Embryonic facial prominence (tissue), 1 donor: ENCODE measurements around the gene TOLLIP.
A peak's percentile ranks its signal among the peaks of the same experiment; 100 is the strongest.
"Not testable (repeated sequence)": the region's sequence is repeated elsewhere in the genome, so short reads cannot be mapped to it uniquely, and the experiment has no call there.

Source experiments
- DNase-seq: peaks from one replicate; pipeline ENCODE4 v3.0.0-alpha.2; 2016; ENCODE audit errors: extremely low spot score

The TOLLIP gene

DNA sequence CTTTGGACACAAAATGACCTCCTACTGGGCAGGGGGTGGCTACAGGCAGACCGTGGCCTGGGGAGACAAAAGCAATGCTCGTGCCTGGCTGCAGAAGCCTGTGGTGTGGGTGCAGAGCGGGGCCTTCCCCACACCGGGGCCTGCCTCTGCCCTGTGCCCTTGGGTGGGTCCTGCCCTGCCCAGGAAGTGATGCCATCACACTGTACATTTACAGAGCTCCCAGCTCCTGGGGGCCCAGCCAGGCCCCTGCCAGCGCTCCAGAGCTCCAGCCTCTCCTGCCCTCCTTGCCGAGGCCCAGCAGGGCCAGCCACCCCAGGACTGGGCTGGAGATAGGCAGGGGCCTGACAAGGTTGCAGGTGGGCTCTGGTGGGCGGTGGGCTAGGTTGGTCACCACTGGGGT lies 46.4 kb downstream of the TOLLIP start:
- no peak for DNase-seq

DNA sequence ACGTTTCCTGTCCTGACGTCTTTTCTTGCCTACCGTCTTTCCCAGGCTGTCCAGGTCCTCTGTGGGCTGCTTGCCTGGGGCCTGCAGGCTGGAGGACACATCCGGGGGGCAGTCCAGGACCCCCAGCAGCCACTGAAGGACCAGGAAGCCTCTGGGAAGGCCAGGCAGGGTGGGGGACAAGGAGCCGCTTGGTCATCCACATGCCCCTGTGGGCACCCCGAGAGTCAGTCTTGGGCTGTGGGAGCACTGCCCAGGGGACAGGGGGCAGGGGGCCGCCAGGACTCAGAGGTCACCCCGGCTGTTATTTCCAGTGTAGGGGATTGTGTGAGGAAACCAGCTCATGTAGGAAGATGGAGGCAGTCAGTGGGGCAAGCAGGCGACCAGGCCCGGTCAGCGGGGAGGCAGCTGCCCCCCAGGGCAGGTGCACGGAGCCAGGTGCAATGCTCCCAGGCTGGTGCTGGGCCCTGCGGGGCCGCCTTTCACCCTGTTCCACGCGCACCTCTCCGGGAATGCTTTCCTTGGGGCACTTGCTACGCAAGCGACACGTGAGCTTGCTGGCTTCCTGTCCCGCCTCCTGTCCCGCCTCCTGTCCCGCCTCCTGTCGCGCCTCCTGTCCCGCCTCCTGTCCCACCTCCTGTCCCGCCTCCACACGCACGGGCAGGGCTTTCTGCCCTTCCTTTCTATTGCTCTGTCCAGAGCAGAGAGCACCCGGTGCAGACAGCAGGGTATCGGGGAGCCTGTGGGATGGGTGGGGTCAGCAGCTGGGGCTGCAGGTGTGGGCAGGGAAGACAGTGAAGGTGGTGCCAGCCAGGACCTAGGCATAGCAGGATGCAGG lies 47.0 kb downstream of the TOLLIP start:
- DNase-seq: peak; percentile 51

DNA sequence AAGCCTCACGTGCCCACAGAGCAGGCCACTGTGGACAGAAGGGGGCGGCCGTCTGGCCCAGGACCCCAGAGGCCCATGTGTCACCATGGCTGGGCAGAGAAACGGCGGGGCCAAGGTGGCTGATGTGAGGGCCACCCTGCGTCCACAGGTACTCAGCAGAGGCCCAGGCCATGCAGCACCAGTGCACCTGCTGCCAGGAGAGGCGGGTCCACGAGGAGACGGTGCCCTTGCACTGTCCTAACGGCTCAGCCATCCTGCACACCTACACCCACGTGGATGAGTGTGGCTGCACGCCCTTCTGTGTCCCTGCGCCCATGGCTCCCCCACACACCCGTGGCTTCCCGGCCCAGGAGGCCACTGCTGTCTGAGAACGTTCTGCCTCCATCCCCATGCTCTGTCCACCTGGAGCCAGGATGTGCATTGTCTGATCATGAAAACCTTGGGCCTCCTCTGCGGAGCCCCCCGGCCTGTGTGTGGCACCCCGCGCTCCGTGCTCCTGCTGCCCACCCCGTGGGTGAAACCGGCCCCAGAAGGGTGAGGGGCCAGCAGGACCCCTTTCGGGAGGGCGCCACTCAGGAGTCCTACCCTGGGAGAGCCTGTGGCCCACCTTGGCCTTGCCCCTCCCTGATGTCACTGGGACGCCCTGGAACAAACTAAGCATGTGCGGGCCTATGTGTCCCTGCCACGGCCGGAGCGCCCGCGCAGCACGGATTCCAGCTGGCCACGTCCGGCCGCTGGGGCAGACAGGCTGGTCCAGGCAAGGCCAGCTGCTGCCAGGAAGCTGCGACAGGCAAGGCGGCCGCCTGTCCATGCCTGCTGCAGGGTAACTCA lies 48.0 kb downstream of the TOLLIP start:
- no peak for DNase-seq

DNA sequence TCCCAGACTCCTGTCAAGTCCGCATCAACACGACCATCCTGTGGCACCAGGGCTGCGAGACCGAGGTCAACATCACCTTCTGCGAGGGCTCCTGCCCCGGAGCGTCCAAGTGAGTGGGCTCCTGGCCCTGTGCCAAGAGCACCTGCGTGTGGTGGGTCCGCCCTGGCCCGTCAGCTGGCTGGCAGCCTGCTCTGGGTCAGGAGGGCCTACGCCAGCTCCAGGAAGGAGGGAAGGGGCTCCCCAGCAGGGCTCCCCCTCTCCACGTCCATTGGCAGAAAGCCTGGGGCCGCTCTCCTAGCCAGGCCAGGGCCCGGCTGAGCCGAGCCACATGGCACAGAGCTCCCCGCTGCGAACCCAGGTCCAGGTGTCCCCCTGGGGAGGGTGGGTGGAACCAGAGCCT lies 48.8 kb downstream of the TOLLIP start:
- DNase-seq: no peak

DNA sequence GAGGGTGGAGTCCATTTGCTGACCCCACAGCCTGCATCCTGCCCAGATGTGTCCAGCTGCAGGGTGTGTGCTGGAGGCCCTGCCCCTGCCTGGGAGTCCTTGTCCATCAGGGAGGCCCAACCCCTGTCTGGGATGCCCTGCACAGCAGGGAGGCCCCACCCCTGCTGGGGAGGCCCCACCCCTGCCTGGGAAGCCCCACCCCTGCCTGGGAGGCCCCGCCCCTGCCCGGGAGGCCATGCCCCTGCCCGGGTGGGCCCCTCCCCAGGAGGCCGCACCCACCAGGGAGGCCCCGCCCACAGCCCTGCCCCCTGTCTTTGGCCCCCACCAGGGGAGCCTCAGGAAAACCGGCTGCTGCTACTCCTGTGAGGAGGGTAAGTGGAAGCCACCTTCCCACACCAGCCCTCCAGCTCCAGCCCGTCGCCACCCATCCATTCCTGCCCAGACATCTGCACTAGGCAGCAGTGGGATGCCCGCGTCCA lies 49.4 kb downstream of the TOLLIP start:
- DNase-seq: no peak

DNA sequence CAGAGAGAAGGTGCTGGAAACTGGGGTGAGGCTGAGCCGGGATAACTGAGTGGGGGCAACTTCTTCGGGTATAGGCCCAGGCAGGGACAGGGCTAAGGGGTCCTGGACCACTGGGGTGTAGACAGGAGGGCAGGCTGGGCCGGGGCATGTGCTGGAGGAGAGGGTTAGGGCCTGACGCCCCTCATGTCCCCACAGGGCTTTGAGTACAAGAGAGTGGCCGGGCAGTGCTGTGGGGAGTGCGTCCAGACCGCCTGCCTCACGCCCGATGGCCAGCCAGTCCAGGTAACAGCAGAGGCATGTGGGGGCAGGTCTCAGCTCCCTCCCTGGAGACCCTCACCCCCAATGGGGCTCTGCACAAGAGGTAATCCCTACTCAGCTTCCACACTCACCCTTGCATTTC lies 49.9 kb downstream of the TOLLIP start:
- DNase-seq: no peak

DNA sequence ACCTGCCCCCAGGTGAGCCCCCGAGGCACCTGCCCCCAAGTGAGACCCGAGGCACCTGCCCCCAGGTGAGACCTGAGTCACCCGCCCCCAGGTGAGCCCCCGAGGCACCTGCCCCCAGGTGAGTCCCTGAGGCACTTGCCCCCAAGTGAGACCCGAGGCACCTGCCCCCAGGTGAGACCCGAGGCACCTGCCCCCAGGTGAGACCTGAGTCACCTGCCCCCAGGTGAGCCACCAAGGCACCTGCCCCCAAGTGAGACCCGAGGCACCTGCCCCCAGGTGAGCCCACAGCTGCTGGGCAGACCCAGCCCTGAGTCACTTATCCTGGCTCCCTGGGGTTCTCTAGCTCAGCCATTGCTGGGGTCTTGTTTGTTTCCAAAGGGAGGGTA lies 50.4 kb downstream of the TOLLIP start:
- no peak for DNase-seq

DNA sequence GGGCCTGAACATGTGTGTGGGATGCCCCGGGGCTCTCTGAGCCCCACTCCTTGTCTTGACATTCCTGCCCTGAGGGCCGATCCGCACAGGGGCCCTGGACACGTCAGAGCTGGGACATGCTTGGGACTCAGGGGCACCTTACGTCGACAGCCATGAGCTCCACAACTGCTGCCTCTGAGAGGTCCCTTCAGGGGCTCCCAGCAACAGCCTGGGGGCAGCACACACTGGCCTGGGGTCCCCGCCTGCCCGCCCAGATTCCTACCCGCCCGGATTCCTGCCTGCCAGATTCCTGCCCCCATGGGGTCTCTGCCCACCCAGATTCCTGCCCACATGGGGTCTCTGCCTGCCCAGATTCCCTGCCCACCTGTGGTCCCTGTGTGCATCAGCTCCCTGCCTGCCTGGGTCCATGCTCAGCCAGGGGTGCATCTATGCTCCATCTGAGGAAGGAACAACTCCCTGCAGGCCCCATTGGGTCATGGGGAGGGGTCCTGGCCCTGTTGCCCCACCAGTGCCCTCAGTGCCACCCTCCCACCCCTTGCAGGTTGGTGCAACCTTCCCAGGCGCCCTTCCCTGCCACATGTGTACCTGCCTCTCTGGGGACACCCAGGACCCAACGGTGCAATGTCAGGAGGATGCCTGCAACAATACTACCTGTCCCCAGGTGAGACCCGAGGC lies 50.9 kb downstream of the TOLLIP start:
- DNase-seq: no peak

DNA sequence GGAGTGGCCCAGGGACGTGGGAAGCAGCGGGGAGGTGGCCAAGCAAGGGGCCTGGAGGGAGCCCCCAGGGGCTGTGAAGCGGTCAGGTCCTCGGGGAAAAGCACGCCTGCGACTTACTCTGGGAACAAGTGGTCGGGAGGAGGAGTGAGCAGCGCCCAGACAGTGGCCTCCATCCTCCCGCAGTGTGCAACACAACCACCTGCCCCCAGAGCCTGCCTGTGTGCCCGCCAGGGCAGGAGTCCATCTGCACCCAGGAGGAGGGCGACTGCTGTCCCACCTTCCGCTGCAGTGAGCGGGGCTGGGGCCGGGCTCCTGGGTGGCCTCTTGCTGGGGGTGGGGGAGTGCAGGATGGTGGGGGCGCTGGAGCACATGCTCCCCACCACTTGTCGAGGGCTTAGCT lies 51.5 kb downstream of the TOLLIP start:
- DNase-seq: no peak

DNA sequence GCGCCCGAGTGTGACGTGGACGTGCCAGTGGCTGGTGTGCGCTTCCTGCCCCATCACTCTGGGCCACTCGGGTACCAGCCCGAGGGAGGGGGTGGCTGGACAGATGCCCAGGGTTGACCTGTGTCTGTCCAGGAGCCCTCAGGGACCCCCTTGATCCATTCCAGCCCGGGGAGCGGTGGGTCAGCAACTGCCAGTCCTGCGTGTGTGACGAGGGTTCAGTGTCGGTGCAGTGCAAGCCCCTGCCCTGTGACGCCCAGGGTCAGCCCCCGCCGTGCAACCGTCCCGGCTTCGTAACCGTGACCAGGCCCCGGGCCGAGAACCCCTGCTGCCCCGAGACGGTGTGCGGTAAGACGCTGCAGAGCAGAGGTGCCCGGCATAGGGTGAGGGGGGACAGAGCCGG lies 52.1 kb downstream of the TOLLIP start:
- no peak for DNase-seq

DNA sequence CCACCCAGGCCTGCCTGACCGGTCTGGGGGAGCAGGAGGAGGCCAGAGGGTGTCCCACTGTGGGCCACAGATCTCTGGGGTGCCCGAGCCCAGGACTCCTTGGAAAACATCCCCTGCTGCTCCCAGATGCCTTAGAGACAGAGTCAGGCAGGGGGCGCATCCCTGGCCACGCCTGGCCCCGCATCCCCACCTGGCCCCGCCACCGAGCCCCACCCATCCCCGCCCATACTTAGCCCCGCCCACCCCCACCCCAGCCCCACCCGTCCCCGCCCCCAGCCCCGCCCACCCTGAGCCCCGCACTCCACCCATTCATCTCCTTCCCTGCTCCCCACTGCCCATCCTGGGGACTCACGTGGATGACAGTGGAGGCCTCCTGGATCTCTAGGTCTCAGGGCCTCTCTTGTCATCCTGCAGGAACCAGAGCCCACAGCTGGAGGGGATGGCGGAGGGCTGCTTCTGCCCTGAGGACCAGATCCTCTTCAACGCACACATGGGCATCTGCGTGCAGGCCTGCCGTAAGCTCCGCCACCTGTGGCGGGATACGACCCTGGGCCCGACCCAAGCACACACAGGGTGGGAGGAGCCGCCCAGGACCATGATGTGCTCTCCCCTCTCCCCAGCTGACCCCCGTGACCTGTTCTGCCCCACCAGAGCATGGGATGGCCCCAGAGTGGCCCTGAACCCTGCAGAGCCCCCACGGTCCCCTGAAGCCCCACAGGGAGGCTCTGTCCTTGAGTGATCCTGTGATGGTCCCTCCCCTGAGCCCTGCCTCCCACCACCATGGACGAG lies 53.0 kb downstream of the TOLLIP start:
- no peak for DNase-seq

DNA sequence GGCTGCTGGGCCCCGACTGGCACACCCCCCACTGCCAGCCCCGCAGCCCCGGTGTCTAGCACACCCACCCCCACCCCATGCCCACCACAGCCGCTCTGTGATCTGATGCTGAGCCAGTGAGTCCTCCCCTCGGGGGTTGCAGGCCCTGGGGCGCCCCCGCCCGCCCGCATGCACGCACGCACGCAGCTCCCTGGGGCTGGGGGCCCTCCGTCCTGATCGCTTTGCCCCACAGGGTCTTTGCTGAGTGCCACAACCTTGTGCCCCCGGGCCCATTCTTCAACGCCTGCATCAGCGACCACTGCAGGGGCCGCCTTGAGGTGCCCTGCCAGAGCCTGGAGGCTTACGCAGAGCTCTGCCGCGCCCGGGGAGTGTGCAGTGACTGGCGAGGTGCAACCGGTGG lies 54.3 kb downstream of the TOLLIP start:
- no peak for DNase-seq

DNA sequence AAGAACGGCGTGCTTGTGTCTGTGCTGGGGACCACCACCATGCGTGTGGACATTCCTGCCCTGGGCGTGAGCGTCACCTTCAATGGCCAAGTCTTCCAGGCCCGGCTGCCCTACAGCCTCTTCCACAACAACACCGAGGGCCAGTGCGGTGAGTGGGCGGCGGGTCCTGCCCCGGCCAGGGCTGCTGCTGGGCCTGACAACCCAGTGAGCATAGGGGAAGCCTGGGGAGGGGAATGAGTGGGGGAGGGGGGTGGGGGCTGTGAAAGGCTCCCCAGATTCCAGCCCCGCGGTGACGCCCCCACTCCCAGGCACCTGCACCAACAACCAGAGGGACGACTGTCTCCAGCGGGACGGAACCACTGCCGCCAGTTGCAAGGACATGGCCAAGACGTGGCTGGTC lies 54.7 kb downstream of the TOLLIP start:
- DNase-seq: no peak

DNA sequence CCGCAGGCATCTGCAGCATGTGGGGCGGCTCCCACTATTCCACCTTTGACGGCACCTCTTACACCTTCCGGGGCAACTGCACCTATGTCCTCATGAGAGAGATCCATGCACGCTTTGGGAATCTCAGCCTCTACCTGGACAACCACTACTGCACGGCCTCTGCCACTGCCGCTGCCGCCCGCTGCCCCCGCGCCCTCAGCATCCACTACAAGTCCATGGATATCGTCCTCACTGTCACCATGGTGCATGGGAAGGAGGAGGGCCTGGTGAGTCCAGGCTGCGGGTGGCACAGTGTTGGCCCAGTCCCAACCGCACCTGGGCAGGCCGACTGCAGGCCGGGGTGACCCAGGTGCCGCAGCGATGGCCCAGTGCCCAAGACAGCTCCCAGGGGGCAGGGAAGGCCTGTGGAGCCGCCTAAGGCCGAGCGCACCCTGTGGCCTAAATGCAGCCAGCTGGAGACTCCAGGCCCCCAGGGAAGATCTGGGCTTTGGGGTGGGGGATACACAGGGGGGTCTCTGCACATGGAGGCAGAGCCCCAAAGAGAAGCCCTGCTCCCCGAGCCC lies 55.3 kb downstream of the TOLLIP start:
- DNase-seq: no peak

DNA sequence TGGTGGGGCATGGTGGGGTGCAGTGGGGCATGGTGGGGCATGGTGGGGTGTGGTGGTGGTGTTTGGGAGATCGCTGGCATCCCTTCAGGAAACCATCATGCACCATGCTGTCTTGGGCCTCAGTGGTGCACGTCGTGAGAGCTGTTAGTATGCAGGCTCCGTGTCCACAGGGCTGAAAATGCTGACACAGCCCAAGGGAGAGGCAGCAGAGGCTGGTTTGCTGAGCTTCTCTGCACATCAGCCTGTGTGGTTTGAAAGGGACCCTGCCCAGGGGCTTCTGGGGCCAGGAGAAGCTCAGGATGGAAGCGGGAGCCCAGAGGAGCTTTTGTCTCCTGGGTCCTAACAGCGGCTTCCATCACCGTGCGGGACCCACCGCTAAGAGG lies 56.3 kb downstream of the TOLLIP start:
- no peak for DNase-seq

DNA sequence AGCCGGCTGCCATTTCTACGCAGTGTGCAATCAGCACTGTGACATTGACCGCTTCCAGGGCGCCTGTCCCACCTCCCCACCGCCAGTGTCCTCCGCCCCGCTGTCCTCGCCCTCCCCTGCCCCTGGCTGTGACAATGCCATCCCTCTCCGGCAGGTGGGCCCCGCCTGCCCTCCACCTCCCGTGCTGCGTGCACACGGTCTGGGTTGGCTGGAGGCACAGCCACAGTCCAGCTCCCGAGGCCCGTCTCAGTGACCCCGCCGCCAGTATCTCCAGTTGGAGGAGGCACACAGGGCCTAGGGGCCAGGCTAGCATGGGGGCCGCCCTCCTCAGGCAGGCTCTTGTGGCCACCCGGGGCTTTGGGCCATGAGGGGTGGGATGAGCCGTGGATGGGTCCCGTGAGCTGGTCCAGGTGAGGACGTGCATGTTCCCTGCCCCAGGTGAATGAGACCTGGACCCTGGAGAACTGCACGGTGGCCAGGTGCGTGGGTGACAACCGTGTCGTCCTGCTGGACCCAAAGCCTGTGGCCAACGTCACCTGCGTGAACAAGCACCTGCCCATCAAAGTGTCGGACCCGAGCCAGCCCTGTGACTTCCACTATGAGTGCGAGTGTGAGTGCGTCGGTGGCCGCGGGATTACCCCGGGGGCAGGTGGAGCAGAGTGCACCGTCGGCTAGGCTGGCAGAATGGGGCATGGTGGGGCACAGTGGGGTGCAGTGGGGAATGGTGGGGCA lies 56.9 kb downstream of the TOLLIP start:
- DNase-seq: no peak

DNA sequence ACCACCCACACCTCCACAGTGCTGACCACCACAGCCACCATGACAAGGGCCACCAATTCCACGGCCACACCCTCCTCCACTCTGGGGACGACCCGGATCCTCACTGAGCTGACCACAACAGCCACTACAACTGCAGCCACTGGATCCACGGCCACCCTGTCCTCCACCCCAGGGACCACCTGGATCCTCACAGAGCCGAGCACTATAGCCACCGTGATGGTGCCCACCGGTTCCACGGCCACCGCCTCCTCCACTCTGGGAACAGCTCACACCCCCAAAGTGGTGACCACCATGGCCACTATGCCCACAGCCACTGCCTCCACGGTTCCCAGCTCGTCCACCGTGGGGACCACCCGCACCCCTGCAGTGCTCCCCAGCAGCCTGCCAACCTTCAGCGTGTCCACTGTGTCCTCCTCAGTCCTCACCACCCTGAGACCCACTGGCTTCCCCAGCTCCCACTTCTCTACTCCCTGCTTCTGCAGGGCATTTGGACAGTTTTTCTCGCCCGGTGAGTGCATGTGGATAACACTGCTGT lies 58.1 kb downstream of the TOLLIP start:
- no peak for DNase-seq

DNA sequence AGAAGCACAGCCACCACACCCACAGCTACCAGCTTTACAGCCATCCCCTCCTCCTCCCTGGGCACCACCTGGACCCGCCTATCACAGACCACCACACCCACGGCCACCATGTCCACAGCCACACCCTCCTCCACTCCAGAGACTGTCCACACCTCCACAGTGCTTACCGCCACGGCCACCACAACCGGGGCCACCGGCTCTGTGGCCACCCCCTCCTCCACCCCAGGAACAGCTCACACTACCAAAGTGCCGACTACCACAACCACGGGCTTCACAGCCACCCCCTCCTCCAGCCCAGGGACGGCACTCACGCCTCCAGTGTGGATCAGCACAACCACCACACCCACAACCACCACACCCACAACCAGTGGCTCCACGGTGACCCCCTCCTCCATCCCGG lies 59.0 kb downstream of the TOLLIP start:
- DNase-seq: not testable (repeated sequence)

DNA sequence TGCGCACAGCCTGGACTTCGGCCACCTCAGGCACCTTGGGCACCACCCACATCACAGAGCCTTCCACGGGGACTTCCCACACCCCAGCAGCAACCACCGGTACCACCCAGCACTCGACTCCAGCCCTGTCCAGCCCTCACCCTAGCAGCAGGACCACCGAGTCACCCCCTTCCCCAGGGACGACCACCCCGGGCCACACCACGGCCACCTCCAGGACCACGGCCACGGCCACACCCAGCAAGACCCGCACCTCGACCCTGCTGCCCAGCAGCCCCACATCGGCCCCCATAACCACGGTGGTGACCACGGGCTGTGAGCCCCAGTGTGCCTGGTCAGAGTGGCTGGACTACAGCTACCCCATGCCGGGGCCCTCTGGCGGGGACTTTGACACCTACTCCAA lies 60.5 kb downstream of the TOLLIP start:
- not testable (repeated sequence) for DNase-seq

DNA sequence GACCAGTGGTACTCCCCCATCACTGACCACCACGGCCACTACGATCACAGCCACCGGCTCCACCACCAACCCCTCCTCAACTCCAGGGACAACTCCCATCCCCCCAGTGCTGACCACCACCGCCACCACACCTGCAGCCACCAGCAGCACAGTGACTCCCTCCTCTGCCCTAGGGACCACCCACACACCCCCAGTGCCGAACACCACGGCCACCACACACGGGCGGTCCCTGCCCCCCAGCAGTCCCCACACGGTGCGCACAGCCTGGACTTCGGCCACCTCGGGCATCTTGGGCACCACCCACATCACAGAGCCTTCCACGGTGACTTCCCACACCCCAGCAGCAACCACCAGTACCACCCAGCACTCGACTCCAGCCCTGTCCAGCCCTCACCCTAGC lies 62.4 kb downstream of the TOLLIP start:
- DNase-seq: not testable (repeated sequence)
